Mesenchymal stem cell (in vitro differentiated cells and primary cell): ENCODE results near the gene C21orf58.
A peak's percentile ranks its signal among the peaks of the same experiment; 100 is the strongest.

Experiments
- DNase-seq: peaks from one replicate; pipeline ENCODE4 v3.0.0-alpha.2; 2013
- H2AFZ ChIP-seq: one replicate; pipeline ENCODE4 v1.6.1; 2013; ENCODE audit warnings: low read depth, mild to moderate bottlenecking, control low read depth, inconsistent platforms, low read length, moderate library complexity
- H2AK5ac ChIP-seq: 2 replicates; pipeline ENCODE4 v1.6.1; 2013; ENCODE audit warnings: low read length, moderate library complexity, mild to moderate bottlenecking, inconsistent platforms; ENCODE audit not compliant: severe bottlenecking
- H2BK120ac ChIP-seq: one replicate; pipeline ENCODE4 v1.6.1; 2013; ENCODE audit warnings: low read depth, mild to moderate bottlenecking, inconsistent platforms, low read length, moderate library complexity
- H2BK12ac ChIP-seq, 2 experiments: one replicate each; pipeline ENCODE4 v1.6.1; 2013; ENCODE audit warnings: inconsistent platforms in 2 of 2, low read length in 2 of 2, mild to moderate bottlenecking in 2 of 2, moderate library complexity in 2 of 2, control low read depth in 1 of 2
- H2BK15ac ChIP-seq: one replicate; pipeline ENCODE4 v1.6.1; 2013; ENCODE audit warnings: mild to moderate bottlenecking, low read depth, inconsistent platforms; ENCODE audit not compliant: poor library complexity, severe bottlenecking
- H2BK5ac ChIP-seq: 2 replicates; pipeline ENCODE4 v1.6.1; 2013; ENCODE audit warnings: low read depth, mild to moderate bottlenecking, low read length, control low read depth, inconsistent platforms; ENCODE audit not compliant: poor library complexity, severe bottlenecking
- H3K14ac ChIP-seq, 2 experiments: one replicate each; pipeline ENCODE4 v1.6.1; 2013; ENCODE audit warnings: inconsistent platforms in 2 of 2, low read length in 2 of 2, control low read depth in 1 of 2, mild to moderate bottlenecking in 1 of 2, moderate library complexity in 1 of 2
- H3K18ac ChIP-seq, 2 experiments: one replicate each; pipeline ENCODE4 v1.6.1; 2013; ENCODE audit warnings: inconsistent platforms in 2 of 2, low read length in 2 of 2, control low read depth in 1 of 2, low read depth in 1 of 2, mild to moderate bottlenecking in 1 of 2
- H3K23ac ChIP-seq, 2 experiments: one replicate each; pipeline ENCODE4 v1.6.1; 2013; ENCODE audit warnings: inconsistent platforms in 2 of 2, low read length in 2 of 2, mild to moderate bottlenecking in 2 of 2, moderate library complexity in 2 of 2, control low read depth in 1 of 2
- H3K27ac ChIP-seq: 2 replicates; pipeline ENCODE4 v1.5.1; 2013; ENCODE audit warnings: mild to moderate bottlenecking, moderate library complexity, low read length, control low read depth, inconsistent platforms; ENCODE audit not compliant: poor library complexity, severe bottlenecking
- H3K27me3 ChIP-seq, 2 experiments: 2 replicates each; pipeline versions ENCODE4 v1.6.1 to v1.7.0; 2013; ENCODE audit warnings: low read length in 2 of 2, mild to moderate bottlenecking in 2 of 2, moderate library complexity in 2 of 2, control low read depth in 1 of 2, inconsistent platforms in 1 of 2; ENCODE audit not compliant: control insufficient read depth in 1 of 2, insufficient read depth in 1 of 2
- H3K36me3 ChIP-seq, 2 experiments: 2 replicates each; pipeline versions ENCODE4 v1.6.1 to v1.7.0; 2013; ENCODE audit warnings: low read length in 2 of 2, control low read depth in 1 of 2, inconsistent platforms in 1 of 2, low read depth in 1 of 2, mild to moderate bottlenecking in 1 of 2; ENCODE audit not compliant: insufficient read depth in 2 of 2, control insufficient read depth in 1 of 2
- H3K4ac ChIP-seq, 2 experiments: one replicate each; pipeline ENCODE4 v1.6.1; 2013; ENCODE audit warnings: inconsistent platforms in 2 of 2, low read length in 2 of 2, mild to moderate bottlenecking in 2 of 2, moderate library complexity in 2 of 2, control low read depth in 1 of 2, low read depth in 1 of 2
- H3K4me1 ChIP-seq: 2 replicates; pipeline ENCODE4 v1.6.1; 2013; ENCODE audit warnings: low read depth, low read length, control low read depth; ENCODE audit not compliant: control insufficient read depth, insufficient read depth
- H3K4me2 ChIP-seq: 2 replicates; pipeline ENCODE4 v1.6.1; 2013; ENCODE audit warnings: low read length, mild to moderate bottlenecking, inconsistent platforms; ENCODE audit not compliant: poor library complexity, severe bottlenecking
- H3K4me3 ChIP-seq, 2 experiments: 2 replicates each; pipeline versions ENCODE4 v1.5.1 to v1.7.0; 2013; ENCODE audit warnings: low read length in 2 of 2, mild to moderate bottlenecking in 2 of 2, control low read depth in 1 of 2, low read depth in 1 of 2; ENCODE audit not compliant: insufficient read depth in 1 of 2
- H3K79me1 ChIP-seq: replicated peaks from 2 replicates; pipeline ENCODE4 v1.6.1; 2013; ENCODE audit warnings: mild to moderate bottlenecking, control low read depth, low read length, inconsistent platforms; ENCODE audit not compliant: poor library complexity, severe bottlenecking
- H3K9ac ChIP-seq: 2 replicates; pipeline ENCODE4 v1.7.0; 2013; ENCODE audit warnings: mild to moderate bottlenecking, low read length, moderate library complexity
- H3K9me3 ChIP-seq: 2 replicates; pipeline ENCODE4 v1.7.0; 2013; ENCODE audit warnings: mild to moderate bottlenecking, low read length; ENCODE audit not compliant: control insufficient read depth
- H4K8ac ChIP-seq: one replicate; pipeline ENCODE4 v1.6.1; 2013; ENCODE audit warnings: inconsistent platforms, mild to moderate bottlenecking, low read length, moderate library complexity
- H4K91ac ChIP-seq: one replicate; pipeline ENCODE4 v1.6.1; 2013; ENCODE audit warnings: mild to moderate bottlenecking, low read length, inconsistent platforms
- WGBS: methylation state at CpG from one replicate; pipeline ENCODE4 v1.1.7; 2013; ENCODE audit warnings: mixed read lengths; 5-methylcytosine and 5-hydroxymethylcytosine counted together

C21orf58 gene

GRCh38 chr21:46307625-46308024 is 16.0 kb downstream of the C21orf58 start:
- Histone ChIP-seq H3K36me3 (peaks cover 5 to 18% of the 10 kb centered on the region in 2 experiments), H2BK5ac (no peak overlapping the region), H3K14ac (no peak overlapping the region), H3K9me3 (no peaks in the 10 kb centered on the region), H3K27me3 (no peaks in the 10 kb centered on the region), H2AK5ac (no peak overlapping the region), H2BK12ac (no peak overlapping the region), H4K8ac (no peak overlapping the region), H3K23ac (no peak overlapping the region), H3K9ac (no peak overlapping the region), H2AFZ (no peak overlapping the region), H3K4me2 (no peak overlapping the region), H3K4me1 (no peaks in the 10 kb centered on the region), H2BK120ac (no peak overlapping the region), H3K18ac (no peak overlapping the region), H2BK15ac (no peak overlapping the region), H3K27ac (no peak overlapping the region), H3K4ac (no peak overlapping the region), H4K91ac (no peak overlapping the region), H3K4me3 (no peak overlapping the region), H3K79me1 (no peaks in the 10 kb centered on the region)
- WGBS = 46% methylated on average over 2 of the region's 2 CpGs
- peak; percentile 43 for DNase-seq

DNA sequence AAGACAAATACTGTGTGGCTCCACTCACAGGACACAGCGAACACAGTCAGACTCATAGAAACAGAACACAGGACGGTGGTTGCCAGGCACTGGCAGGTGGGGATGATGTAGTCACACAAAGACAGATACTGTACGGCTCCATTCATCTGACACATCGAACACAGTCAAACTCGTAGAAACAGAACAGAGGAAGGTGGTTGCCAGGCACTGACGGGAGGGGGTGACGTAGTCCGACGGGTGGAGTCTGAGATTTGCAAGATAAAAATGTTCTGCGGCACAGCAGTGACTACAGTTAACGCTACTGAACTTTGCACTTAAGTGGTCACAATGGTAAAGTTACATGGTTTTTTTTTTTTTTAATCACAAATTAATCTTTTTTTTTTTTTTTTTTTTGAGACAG is 18.7 kb downstream of the C21orf58 start:
- WGBS = over 99% methylated on average over 10 of the region's 11 CpGs
- H3K79me1 ChIP-seq = no peaks in the 10 kb centered on the region

GRCh38 chr21:46304437-46304836 is 19.2 kb downstream of the C21orf58 start:
- Histone ChIP-seq H3K9me3 (no peaks in the 10 kb centered on the region), H3K4me3 (no peak overlapping the region), H2BK5ac (no peak overlapping the region), H3K36me3 (peaks cover 20 to 21% of the 10 kb centered on the region in 2 experiments), H3K18ac (no peak overlapping the region), H3K27me3 (no peaks in the 10 kb centered on the region), H3K4ac (no peak overlapping the region), H2BK12ac (no peak overlapping the region), H3K79me1 (no peaks in the 10 kb centered on the region), H3K9ac (no peak overlapping the region), H3K27ac (no peak overlapping the region), H4K8ac (no peak overlapping the region), H3K4me1 (no peaks in the 10 kb centered on the region), H2AFZ (no peak overlapping the region), H3K4me2 (no peak overlapping the region), H4K91ac (no peak overlapping the region), H2BK120ac (no peak overlapping the region), H2AK5ac (no peak overlapping the region), H3K23ac (no peak overlapping the region), H3K14ac (no peak overlapping the region), H2BK15ac (no peak overlapping the region)
- 100% methylated on average over 5 of the region's 5 CpGs for WGBS
- no peak for DNase-seq

More for the DNA sequence above, 18.7 kb downstream of the C21orf58 start:
- H3K9ac ChIP-seq = no peak overlapping the region
- H3K23ac ChIP-seq = no peak overlapping the region
- no peak overlapping the region for H2BK120ac ChIP-seq
- no peak overlapping the region for H3K4me3 ChIP-seq
- H3K36me3 ChIP-seq = peaks cover 16 to 21% of the 10 kb centered on the region in 2 experiments
- H3K9me3 ChIP-seq = no peaks in the 10 kb centered on the region
- no peak overlapping the region for H3K14ac ChIP-seq
- H3K4me1 ChIP-seq = no peaks in the 10 kb centered on the region
- H3K18ac ChIP-seq = no peak overlapping the region
- H2BK12ac ChIP-seq = no peak overlapping the region
- no peak overlapping the region for H3K27ac ChIP-seq
- no peak overlapping the region for H2AK5ac ChIP-seq
- H2AFZ ChIP-seq = no peak overlapping the region
- H3K4me2 ChIP-seq = no peak overlapping the region
- no peak overlapping the region for H2BK15ac ChIP-seq
- no peaks in the 10 kb centered on the region for H3K27me3 ChIP-seq
- H4K91ac ChIP-seq = no peak overlapping the region
- no peak for DNase-seq
- H4K8ac ChIP-seq = no peak overlapping the region
- no peak overlapping the region for H3K4ac ChIP-seq
- no peak overlapping the region for H2BK5ac ChIP-seq

- Histone ChIP-seq H2BK5ac (no peak overlapping the region), H2AK5ac (no peak overlapping the region), H4K8ac (no peak overlapping the region), H3K18ac (no peak overlapping the region), H3K27ac (no peak overlapping the region), H4K91ac (no peak overlapping the region), H3K14ac (no peak overlapping the region), H3K4ac (no peak overlapping the region), H3K4me2 (no peak overlapping the region), H3K4me3 (no peak overlapping the region), H3K79me1 (no peaks in the 10 kb centered on the region), H3K27me3 (no peaks in the 10 kb centered on the region), H2BK120ac (no peak overlapping the region), H3K9ac (no peak overlapping the region), H2AFZ (no peak overlapping the region), H2BK12ac (no peak overlapping the region), H3K36me3 (peaks cover 11 to 33% of the 10 kb centered on the region in 2 experiments), H3K4me1 (no peaks in the 10 kb centered on the region), H2BK15ac (no peak overlapping the region), H3K23ac (no peak overlapping the region), H3K9me3 (no peaks in the 10 kb centered on the region)
- no peak for DNase-seq
- 95% methylated on average over 13 of the region's 14 CpGs for WGBS
Observed at GRCh38 chr21:46301759-46302158, 21.9 kb downstream of the C21orf58 start.
